Stimulated activated CD4-positive, alpha-beta T cell treated with anti-CD3 and anti-CD28 coated beads, Interleukin-15, amount 100 ng/mL, for 24 hours (primary cell): ENCODE data around the gene RRAS2.
A peak's percentile ranks its signal among the peaks of the same experiment; 100 is the strongest.

Experiments used
- DNase-seq: peaks from one replicate; pipeline ENCODE4 v3.0.0-alpha.2; 2020

RRAS2 gene

GRCh38 chr11:14335712-14336111, 23.3 kb downstream of the RRAS2 start:
- no peak for DNase-seq

DNA sequence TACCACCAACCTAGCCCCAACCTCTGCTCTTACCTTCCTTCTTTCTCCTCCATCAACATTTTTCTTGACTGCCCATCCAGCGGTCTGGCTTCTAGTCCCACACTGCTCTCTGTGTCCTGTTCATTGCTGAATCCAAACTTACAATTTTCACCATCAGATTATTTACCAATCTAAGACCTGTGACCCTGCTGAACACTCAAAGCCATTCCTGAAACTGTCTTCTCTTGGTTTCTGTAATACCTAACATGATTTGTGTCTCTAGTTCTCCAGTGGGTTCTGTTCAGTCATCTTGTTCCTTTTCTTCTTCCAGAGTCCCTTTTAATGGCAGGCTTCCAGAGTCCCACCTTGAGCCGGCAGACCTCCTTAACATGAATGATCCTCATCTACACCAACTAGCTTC, 24.1 kb downstream of the RRAS2 start:
- DNase-seq, result no peak

GRCh38 chr11:14334192-14334591, 24.8 kb downstream of the RRAS2 start:
- DNase-seq, result no peak

GRCh38 chr11:14331476-14332136, 27.4 kb downstream of the RRAS2 start:
- no peak for DNase-seq

DNA sequence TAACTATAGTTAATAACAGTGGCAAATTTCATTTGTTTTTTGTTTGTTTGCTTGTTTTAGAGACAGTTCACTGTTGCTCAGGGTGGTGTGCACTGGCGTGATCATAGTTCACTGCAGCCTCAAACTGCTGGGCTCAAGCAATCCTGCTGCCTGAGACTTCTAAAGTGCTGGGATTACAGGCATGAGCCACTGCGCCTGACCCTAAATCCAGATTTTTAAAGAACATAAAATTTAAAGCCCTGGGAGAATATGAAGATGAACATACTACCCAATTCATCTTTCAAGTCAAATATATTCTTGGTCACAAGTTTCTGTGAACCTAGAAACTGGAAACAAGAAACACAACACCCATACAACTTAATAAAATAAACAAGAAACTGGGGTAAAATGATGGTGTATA, 28.1 kb downstream of the RRAS2 start:
- DNase-seq, result no peak

GRCh38 chr11:14329702-14330101, 29.3 kb downstream of the RRAS2 start:
- no peak for DNase-seq

GRCh38 chr11:14327116-14327515, 31.9 kb downstream of the RRAS2 start:
- no peak for DNase-seq

- no peak for DNase-seq
Observed at GRCh38 chr11:14323118-14323676, 35.8 kb downstream of the RRAS2 start.

DNA sequence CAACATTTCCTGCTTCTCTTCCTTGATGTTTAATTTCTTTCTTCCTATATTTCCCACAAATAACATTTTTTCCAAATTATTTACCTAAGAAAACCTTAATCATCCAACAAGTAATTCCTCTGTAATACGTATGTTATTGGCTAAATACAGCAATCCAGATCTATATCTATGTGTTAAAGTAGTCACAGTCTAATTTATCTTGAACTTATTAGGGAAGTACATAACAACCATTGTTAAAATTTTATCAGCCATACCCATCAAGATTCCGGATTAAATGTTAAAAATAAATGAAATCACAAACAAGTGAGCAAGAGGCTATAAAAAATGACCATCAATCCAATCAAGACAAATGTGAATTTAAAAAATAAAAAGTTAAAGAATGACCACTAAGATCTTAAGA, 36.5 kb downstream of the RRAS2 start:
- no peak for DNase-seq

- DNase-seq, result peak; percentile 13
Observed at GRCh38 chr11:14320020-14320419, 39.0 kb downstream of the RRAS2 start.

- DNase-seq, result no peak
Observed at GRCh38 chr11:14318581-14318981, 40.4 kb downstream of the RRAS2 start.

DNA sequence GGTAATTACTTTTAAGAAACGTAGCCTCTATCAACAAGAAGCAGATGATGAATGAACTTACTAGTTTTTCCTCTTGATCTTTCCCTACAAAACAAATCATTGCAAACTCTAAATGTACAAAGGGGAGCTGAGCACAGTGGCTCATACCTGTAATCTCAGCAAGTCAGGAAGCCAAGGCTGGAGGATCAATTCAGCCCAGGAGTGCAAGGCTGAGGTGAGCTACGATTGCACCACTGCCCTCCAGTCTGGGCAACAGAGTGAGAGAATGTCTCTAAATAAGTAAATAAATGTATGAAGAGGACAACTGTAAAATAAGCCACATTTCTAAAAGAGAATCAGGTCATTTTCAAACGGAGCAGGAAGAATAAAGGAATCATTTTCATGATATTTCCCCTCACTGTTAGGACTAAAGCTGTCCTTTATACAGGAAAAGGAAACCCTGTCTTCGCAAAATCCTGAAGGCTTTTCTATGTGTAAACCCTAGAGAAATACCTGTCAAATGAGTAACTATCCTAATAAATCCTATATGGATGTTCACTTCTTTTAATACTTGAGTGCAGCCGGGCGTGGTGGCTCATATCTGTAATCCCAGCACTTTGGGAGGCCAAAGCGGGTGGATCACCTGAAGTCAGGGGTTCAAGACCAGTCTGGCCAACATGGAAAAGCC, 41.2 kb downstream of the RRAS2 start:
- no peak for DNase-seq

- DNase-seq, result no peak
Observed at GRCh38 chr11:14315130-14315529, 43.9 kb downstream of the RRAS2 start.

GRCh38 chr11:14314127-14314526, 44.9 kb downstream of the RRAS2 start:
- peak; percentile 12 for DNase-seq

GRCh38 chr11:14312736-14313438, 46.1 kb downstream of the RRAS2 start:
- DNase-seq, result no peak

DNA sequence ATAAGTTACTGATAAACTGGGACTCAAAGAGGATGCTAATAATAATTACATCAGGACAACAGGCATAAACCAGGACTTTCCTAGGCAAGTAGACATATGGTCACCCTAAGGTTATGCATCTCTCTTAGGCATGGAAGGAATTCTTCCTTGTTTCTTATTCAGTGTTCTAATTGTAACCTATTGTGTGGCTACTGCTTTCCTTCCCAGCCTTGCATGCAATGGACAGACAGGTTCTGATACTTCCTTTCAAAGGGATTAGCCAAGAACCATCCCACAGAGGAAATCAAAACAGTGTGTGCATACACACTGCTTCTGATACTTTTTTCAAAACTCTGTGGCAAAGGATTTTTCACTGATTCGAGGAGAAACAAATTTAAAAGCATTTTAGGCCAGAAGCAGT, 48.3 kb downstream of the RRAS2 start:
- DNase-seq, result no peak

- no peak for DNase-seq
Observed at GRCh38 chr11:14309425-14310192, 49.4 kb downstream of the RRAS2 start.

GRCh38 chr11:14308897-14309387, 50.0 kb downstream of the RRAS2 start:
- no peak for DNase-seq

GRCh38 chr11:14308114-14308896, 50.7 kb downstream of the RRAS2 start:
- DNase-seq, result no peak

- DNase-seq, result no peak
Observed at GRCh38 chr11:14306481-14306880, 52.5 kb downstream of the RRAS2 start.

- no peak for DNase-seq
Observed at GRCh38 chr11:14305649-14306048, 53.3 kb downstream of the RRAS2 start.

DNA sequence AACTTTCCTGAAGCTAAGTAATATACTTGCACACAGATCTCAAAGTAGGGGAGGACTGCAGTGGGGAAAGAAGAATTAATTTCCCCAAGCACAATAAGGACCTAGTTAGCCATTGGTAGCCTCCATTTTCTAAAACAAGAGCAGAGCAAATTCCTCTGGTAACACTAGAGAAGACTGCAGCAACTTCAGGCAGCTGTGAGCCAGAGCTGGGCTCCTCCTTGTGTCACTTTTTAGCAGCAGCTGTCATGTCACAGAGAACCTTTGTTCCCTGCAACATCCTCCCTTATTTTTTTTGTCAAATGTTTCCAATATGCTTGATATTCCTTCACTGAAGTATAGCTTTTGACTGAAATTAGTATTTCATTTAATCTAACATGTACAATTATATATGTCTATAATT, 54.4 kb downstream of the RRAS2 start:
- DNase-seq, result no peak
